GM12873 (cell line): ENCODE measurements around the gene ADCYAP1R1.

Experiments
- TF ChIP-seq, protein P1 (sequence below): IDR thresholded peaks from 2 replicates; pipeline ENCODE4 v1.5.1; 2012; ENCODE audit warnings: low read depth, mild to moderate bottlenecking, moderate library complexity, low read length, control low read depth; ENCODE audit not compliant: insufficient read depth; ENCODE audit errors: missing control alignments

ADCYAP1R1 gene

GRCh38 chr7:31093282-31093681 is 41.2 kb downstream of the ADCYAP1R1 start:
- TF ChIP-seq, protein P1, sequence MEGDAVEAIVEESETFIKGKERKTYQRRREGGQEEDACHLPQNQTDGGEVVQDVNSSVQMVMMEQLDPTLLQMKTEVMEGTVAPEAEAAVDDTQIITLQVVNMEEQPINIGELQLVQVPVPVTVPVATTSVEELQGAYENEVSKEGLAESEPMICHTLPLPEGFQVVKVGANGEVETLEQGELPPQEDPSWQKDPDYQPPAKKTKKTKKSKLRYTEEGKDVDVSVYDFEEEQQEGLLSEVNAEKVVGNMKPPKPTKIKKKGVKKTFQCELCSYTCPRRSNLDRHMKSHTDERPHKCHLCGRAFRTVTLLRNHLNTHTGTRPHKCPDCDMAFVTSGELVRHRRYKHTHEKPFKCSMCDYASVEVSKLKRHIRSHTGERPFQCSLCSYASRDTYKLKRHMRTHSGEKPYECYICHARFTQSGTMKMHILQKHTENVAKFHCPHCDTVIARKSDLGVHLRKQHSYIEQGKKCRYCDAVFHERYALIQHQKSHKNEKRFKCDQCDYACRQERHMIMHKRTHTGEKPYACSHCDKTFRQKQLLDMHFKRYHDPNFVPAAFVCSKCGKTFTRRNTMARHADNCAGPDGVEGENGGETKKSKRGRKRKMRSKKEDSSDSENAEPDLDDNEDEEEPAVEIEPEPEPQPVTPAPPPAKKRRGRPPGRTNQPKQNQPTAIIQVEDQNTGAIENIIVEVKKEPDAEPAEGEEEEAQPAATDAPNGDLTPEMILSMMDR: no peak

- TF ChIP-seq, protein P1: no peak
Measured at GRCh38 chr7:31094271-31094670, 42.2 kb downstream of the ADCYAP1R1 start.

GRCh38 chr7:31095286-31096197 is 43.4 kb downstream of the ADCYAP1R1 start:
- TF ChIP-seq, protein P1: no peak

DNA sequence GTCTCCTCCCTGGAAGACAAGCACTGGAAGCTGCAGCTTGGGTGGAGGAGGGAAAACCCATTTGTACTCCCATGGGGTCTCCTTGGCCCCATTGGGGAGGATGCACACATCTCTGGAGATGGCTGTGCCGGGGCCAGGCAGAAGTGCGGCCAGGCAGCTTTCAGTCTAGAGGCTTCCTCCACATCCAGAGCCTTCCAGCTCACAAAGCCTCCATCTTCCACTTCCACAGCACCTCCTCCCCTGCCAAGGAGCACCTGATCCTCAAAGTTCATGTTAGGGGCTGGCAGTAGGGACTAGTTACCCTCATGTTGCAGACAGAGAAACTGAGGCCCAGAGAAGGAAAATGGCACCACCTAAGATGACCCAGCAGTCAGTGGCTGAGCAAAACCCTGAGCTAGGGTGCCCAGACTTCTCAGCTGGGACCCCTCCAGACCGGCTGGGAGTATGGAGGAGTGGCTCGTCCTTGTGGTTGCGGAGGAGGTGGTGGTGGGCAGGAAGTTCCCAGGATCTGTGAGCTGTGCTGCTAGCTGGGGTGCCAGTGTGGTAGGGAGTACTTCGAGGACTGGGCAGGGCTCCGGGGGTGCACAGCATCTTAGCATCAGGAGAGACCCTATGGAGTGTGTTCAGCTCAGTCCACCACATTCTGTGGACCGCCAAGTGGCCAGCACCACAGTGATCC is 44.2 kb downstream of the ADCYAP1R1 start:
- TF ChIP-seq, protein P1: no peak

- TF ChIP-seq, protein P1: no peak
Measured at GRCh38 chr7:31096877-31097258, 44.8 kb downstream of the ADCYAP1R1 start.

- TF ChIP-seq, protein P1: no peak
Measured at GRCh38 chr7:31098642-31099360, 46.7 kb downstream of the ADCYAP1R1 start.
